ENCODE measurements around the gene PRELP. TPM values are rescaled to one million over a fixed set of nuclear protein-coding genes. Genes with fewer than 3 reads are reported as not detected.

PRELP gene
- total RNA-seq, 1 experiment from 2014 or later = not detected

DNA sequence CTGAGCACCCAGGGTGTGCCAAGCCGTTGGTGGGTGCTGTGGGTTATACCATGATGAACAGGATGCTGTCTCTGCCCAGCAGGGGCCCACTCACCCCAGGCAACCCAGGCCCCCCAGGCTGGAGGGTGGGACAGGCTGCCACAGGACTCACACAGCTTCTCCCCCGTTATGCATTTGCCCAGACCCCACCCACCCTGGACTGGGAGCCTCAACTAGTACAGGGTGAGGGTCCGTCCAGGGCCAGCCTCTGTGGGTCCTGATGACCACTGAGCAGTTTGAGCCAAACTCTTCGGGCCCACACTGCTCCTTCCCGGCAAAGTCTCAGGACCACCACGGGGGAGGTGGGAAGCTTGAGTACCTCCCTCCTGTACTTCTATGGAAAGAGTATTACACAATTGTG, 3.8 kb upstream of the PRELP start:
- Histone ChIP-seq H3K4me3 (ENCODE audit: low read depth in 2 of 2, low read length in 2 of 2) (no peak overlapping the region), H3K36me3 (ENCODE audit: control insufficient read depth, insufficient read depth, low read length) (no peaks in the 10 kb centered on the region), H3K4me1 (ENCODE audit: control insufficient read depth, insufficient read depth, low read length) (no peaks in the 10 kb centered on the region), H3K27ac (ENCODE audit: low read length) (no peak overlapping the region), H3K27me3 (ENCODE audit: control insufficient read depth, insufficient read depth, low read length) (peaks cover 19% of the 10 kb centered on the region), H3K9me3 (ENCODE audit: control insufficient read depth, insufficient read depth, low read depth, low read length) (no peaks in the 10 kb centered on the region)
- POLR2A ChIA-PET = no interaction called here
- CTCF ChIA-PET = no interaction called here
- in situ Hi-C loops (cut with HindIII; ENCODE audit: low pct_unique_long_range_greater_than_20kb, low sequenced_read_pairs) (no loop called here), intact Hi-C loops (cut with micrococcal nuclease; ENCODE audit: unreplicated experiment) (no loop called here)
- BruUV-seq (replicated peaks) = no TSS peak
- TF ChIP-seq TCF7L2 (IDR thresholded peaks at IDR 0.05; ENCODE audit: low read depth, low read length) (no peak), SIN3A (IDR thresholded peaks at IDR 0.05; ENCODE audit: borderline replicate concordance, insufficient read depth, low read depth, low read length) (no peak), POLR2AphosphoS5 (IDR thresholded peaks at IDR 0.05; ENCODE audit: low read depth, low read length) (no peak)
- TF ChIP-seq, protein P1, sequence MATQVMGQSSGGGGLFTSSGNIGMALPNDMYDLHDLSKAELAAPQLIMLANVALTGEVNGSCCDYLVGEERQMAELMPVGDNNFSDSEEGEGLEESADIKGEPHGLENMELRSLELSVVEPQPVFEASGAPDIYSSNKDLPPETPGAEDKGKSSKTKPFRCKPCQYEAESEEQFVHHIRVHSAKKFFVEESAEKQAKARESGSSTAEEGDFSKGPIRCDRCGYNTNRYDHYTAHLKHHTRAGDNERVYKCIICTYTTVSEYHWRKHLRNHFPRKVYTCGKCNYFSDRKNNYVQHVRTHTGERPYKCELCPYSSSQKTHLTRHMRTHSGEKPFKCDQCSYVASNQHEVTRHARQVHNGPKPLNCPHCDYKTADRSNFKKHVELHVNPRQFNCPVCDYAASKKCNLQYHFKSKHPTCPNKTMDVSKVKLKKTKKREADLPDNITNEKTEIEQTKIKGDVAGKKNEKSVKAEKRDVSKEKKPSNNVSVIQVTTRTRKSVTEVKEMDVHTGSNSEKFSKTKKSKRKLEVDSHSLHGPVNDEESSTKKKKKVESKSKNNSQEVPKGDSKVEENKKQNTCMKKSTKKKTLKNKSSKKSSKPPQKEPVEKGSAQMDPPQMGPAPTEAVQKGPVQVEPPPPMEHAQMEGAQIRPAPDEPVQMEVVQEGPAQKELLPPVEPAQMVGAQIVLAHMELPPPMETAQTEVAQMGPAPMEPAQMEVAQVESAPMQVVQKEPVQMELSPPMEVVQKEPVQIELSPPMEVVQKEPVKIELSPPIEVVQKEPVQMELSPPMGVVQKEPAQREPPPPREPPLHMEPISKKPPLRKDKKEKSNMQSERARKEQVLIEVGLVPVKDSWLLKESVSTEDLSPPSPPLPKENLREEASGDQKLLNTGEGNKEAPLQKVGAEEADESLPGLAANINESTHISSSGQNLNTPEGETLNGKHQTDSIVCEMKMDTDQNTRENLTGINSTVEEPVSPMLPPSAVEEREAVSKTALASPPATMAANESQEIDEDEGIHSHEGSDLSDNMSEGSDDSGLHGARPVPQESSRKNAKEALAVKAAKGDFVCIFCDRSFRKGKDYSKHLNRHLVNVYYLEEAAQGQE (IDR thresholded peaks at IDR 0.05; ENCODE audit: insufficient read depth in 1 of 2, low read depth in 2 of 2, low read length in 1 of 2) = no peak
- TF ChIP-seq, protein P2, sequence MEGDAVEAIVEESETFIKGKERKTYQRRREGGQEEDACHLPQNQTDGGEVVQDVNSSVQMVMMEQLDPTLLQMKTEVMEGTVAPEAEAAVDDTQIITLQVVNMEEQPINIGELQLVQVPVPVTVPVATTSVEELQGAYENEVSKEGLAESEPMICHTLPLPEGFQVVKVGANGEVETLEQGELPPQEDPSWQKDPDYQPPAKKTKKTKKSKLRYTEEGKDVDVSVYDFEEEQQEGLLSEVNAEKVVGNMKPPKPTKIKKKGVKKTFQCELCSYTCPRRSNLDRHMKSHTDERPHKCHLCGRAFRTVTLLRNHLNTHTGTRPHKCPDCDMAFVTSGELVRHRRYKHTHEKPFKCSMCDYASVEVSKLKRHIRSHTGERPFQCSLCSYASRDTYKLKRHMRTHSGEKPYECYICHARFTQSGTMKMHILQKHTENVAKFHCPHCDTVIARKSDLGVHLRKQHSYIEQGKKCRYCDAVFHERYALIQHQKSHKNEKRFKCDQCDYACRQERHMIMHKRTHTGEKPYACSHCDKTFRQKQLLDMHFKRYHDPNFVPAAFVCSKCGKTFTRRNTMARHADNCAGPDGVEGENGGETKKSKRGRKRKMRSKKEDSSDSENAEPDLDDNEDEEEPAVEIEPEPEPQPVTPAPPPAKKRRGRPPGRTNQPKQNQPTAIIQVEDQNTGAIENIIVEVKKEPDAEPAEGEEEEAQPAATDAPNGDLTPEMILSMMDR (IDR thresholded peaks at IDR 0.05) = no peak
- DNase-seq (ENCODE audit: low read depth, low spot score) (no peak), ATAC-seq (no peak)

DNA sequence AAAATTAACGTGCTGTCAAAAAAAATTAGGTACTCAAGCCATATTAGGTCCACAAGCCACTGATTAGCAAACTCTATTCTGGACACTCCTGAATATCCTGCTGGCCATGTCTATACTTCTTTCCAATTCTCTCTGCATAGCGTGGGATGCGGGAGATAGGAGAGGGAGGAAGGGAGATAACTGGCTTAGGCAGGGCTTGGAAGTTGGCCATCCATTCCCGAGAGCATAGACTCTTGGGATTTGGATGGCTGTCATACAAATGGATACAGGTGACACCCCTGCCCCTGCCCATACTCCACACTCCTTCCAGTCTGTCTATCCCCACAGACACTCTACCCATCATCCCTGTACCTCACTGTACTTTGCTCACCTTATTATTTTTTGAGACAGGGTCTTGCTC, 2.3 kb upstream of the PRELP start:
- H3K27me3 ChIP-seq (ENCODE audit: control insufficient read depth, insufficient read depth, low read length) = peaks cover 25% of the 10 kb centered on the region
- intact Hi-C loops (cut with micrococcal nuclease; ENCODE audit: unreplicated experiment) = no loop called here
- BruUV-seq (replicated peaks) = no TSS peak
- H3K9me3 ChIP-seq (ENCODE audit: control insufficient read depth, insufficient read depth, low read depth, low read length) = no peaks in the 10 kb centered on the region
- in situ Hi-C loops (cut with HindIII; ENCODE audit: low pct_unique_long_range_greater_than_20kb, low sequenced_read_pairs) = no loop called here
- ChIA-PET CTCF (interaction anchor here (1.2 kb wide), 1 partner anchor 206 kb away, joined by 3 read pairs; no protein-coding TSS in a partner anchor), POLR2A (no interaction called here)
- TF ChIP-seq, protein P1 (IDR thresholded peaks at IDR 0.05; ENCODE audit: insufficient read depth in 1 of 2, low read depth in 2 of 2, low read length in 1 of 2) = no peak
- TF ChIP-seq, protein P2 (IDR thresholded peaks at IDR 0.05) = no peak
- no peak for TF ChIP-seq SIN3A (IDR thresholded peaks at IDR 0.05; ENCODE audit: borderline replicate concordance, insufficient read depth, low read depth, low read length)
- TF ChIP-seq TCF7L2 (IDR thresholded peaks at IDR 0.05; ENCODE audit: low read depth, low read length) = no peak
- TF ChIP-seq POLR2AphosphoS5 (IDR thresholded peaks at IDR 0.05; ENCODE audit: low read depth, low read length) = no peak
- H3K36me3 ChIP-seq (ENCODE audit: control insufficient read depth, insufficient read depth, low read length) = no peaks in the 10 kb centered on the region
- no peak overlapping the region for H3K27ac ChIP-seq (ENCODE audit: low read length)
- H3K4me1 ChIP-seq (ENCODE audit: control insufficient read depth, insufficient read depth, low read length) = no peaks in the 10 kb centered on the region
- H3K4me3 ChIP-seq (ENCODE audit: low read depth in 2 of 2, low read length in 2 of 2) = no peak overlapping the region
- DNase-seq (ENCODE audit: low read depth, low spot score) (no peak), ATAC-seq (no peak)
